HepG2 (cell line): ENCODE measurements around the gene RAD54L. TPM values are rescaled to one million over a fixed set of nuclear protein-coding genes. Genes with fewer than 3 reads are reported as not detected.
A peak's percentile ranks its signal among the peaks of the same experiment; 100 is the strongest.

Experiments
- EEA1 ChIP-seq: sonication (generic); formaldehyde crosslinking; IDR thresholded peaks from 2 replicates; pipeline ENCODE4 v1.5.1; 2020; ENCODE audit warnings: mild to moderate bottlenecking, missing genetic modification reagents, borderline replicate concordance
- GABPB1 ChIP-seq: IDR thresholded peaks from 2 replicates; pipeline ENCODE4 v1.6.1; 2016; ENCODE audit warnings: mild to moderate bottlenecking, missing genetic modification reagents, moderate library complexity, missing compliant biosample characterization
- HOXA9 ChIP-seq: sonication (generic); formaldehyde crosslinking; IDR thresholded peaks from 2 replicates; pipeline ENCODE4 v1.8.1; 2022; ENCODE audit warnings: missing genetic modification reagents, mild to moderate bottlenecking, moderate library complexity, borderline replicate concordance
- KDM3A ChIP-seq: IDR thresholded peaks from 2 replicates; pipeline ENCODE4 v1.6.1; 2018; ENCODE audit warnings: low read depth, missing compliant biosample characterization
- KLF9 ChIP-seq: IDR thresholded peaks from 2 replicates; pipeline ENCODE4 v1.6.1; 2016; ENCODE audit warnings: low read depth
- MAFG ChIP-seq: sonication (generic); formaldehyde crosslinking; IDR thresholded peaks from 2 replicates; pipeline ENCODE4 v1.5.1; 2020; ENCODE audit warnings: mild to moderate bottlenecking, missing genetic modification reagents
- PATZ1 ChIP-seq: sonication (generic); formaldehyde crosslinking; IDR thresholded peaks from 2 replicates; pipeline ENCODE4 v1.4.0; 2020; ENCODE audit warnings: missing genetic modification reagents
- PRDM15 ChIP-seq: sonication (generic); formaldehyde crosslinking; IDR thresholded peaks from 2 replicates; pipeline ENCODE4 v1.4.0; 2020; ENCODE audit warnings: missing genetic modification reagents
- RBFOX2 ChIP-seq: fragments of 200-400 bp; formaldehyde crosslinking; IDR thresholded peaks from 2 replicates; pipeline ENCODE4 v1.6.1; 2017; ENCODE audit warnings: low read depth, mild to moderate bottlenecking, low read length
- RFXAP ChIP-seq: sonication (generic); formaldehyde crosslinking; IDR thresholded peaks from 2 replicates; pipeline ENCODE4 v1.4.0; 2020; ENCODE audit warnings: missing genetic modification reagents, borderline replicate concordance
- SP4 ChIP-seq: sonication (generic); formaldehyde crosslinking; IDR thresholded peaks from 2 replicates; pipeline ENCODE4 v1.8.1; 2023; ENCODE audit warnings: mild to moderate bottlenecking, missing genetic modification reagents
- TOE1 ChIP-seq: sonication (generic); formaldehyde crosslinking; IDR thresholded peaks from 2 replicates; pipeline ENCODE4 v1.4.0; 2020; ENCODE audit warnings: mild to moderate bottlenecking, missing genetic modification reagents
- ZBTB14 ChIP-seq: sonication (generic); formaldehyde crosslinking; IDR thresholded peaks from 2 replicates; pipeline ENCODE4 v1.4.0; 2020; ENCODE audit warnings: missing genetic modification reagents
- ZBTB20 ChIP-seq: sonication (generic); formaldehyde crosslinking; IDR thresholded peaks from 2 replicates; pipeline ENCODE4 v1.8.1; 2023; ENCODE audit warnings: missing genetic modification reagents, low read depth, mild to moderate bottlenecking, borderline replicate concordance
- ZBTB38 ChIP-seq: sonication (generic); formaldehyde crosslinking; IDR thresholded peaks from 2 replicates; pipeline ENCODE4 v1.5.1; 2020; ENCODE audit warnings: mild to moderate bottlenecking, missing genetic modification reagents
- ZFP1 ChIP-seq: IDR thresholded peaks from 2 replicates; pipeline ENCODE4 v1.6.1; 2016
- ZFP36L2 ChIP-seq: sonication (generic); formaldehyde crosslinking; IDR thresholded peaks from 2 replicates; pipeline ENCODE4 v1.4.0; 2020; ENCODE audit warnings: missing genetic modification reagents
- ZKSCAN8 ChIP-seq: IDR thresholded peaks from 2 replicates; pipeline ENCODE4 v1.6.1; 2016; ENCODE audit warnings: borderline replicate concordance, missing genetic modification reagents, missing compliant biosample characterization
- ZNF143 ChIP-seq: sonication (generic); formaldehyde crosslinking; IDR thresholded peaks from 2 replicates; pipeline ENCODE4 v1.4.0; 2020; ENCODE audit warnings: missing genetic modification reagents
- ZNF207 ChIP-seq: fragments of 450-650 bp; IDR thresholded peaks from 2 replicates; pipeline ENCODE4 v1.6.1; 2016; ENCODE audit warnings: antibody characterized with exemption, borderline replicate concordance
- ZNF263 ChIP-seq: sonication (generic); formaldehyde crosslinking; IDR thresholded peaks from 2 replicates; pipeline ENCODE4 v1.4.0; 2020; ENCODE audit warnings: missing genetic modification reagents
- ZNF563 ChIP-seq: sonication (generic); formaldehyde crosslinking; IDR thresholded peaks from 2 replicates; pipeline ENCODE4 v1.8.0; 2022; ENCODE audit warnings: mild to moderate bottlenecking, moderate library complexity, missing genetic modification reagents
- ZNF564 ChIP-seq: sonication (generic); formaldehyde crosslinking; IDR thresholded peaks from 2 replicates; pipeline ENCODE4 v1.8.1; 2023; ENCODE audit warnings: mild to moderate bottlenecking, missing genetic modification reagents
- ZNF720 ChIP-seq: sonication (generic); formaldehyde crosslinking; IDR thresholded peaks from 2 replicates; pipeline ENCODE4 v1.4.0; 2020; ENCODE audit warnings: missing genetic modification reagents
- ZNF777 ChIP-seq: sonication (generic); formaldehyde crosslinking; IDR thresholded peaks from 2 replicates; pipeline ENCODE4 v1.4.0; 2020; ENCODE audit warnings: missing genetic modification reagents
- polyA plus RNA-seq, 8 experiments: library from polyadenylated mRNA; depleted of rRNA in 3 of 8; stranded (reverse) in 7 of 8; unstranded in 1 of 8; fragments of >200 nt; fragmentation: Illumina TruSeq in 4 of 8; extraction: Trizol in 4 of 8; gene quantifications; 2 replicates each; pipeline versions ENCODE4 v1.2.1 to v1.2.3, GENCODE V29; 2011 to 2016; ENCODE audit warnings: low read depth in 4 of 8, missing spikeins in 1 of 8, mixed read lengths in 1 of 8; ENCODE audit not compliant: insufficient read depth in 1 of 8
- total RNA-seq, 5 experiments: library from RNA; depleted of rRNA; stranded (reverse); fragments of >200 nt; fragmentation: Illumina TruSeq; extraction: Trizol; gene quantifications; 2 replicates each; pipeline ENCODE4 v1.2.3, GENCODE V29; 2016; ENCODE audit warnings: low read depth in 1 of 5

Gene RAD54L
- total and polyA plus RNA-seq, 2 of the 13 experiments (the other 11 are each of a cell fraction or from before 2014, with no cell fraction given), result 10.2 to 30.0 TPM

GRCh38 chr1:46301808-46302640, 54.5 kb downstream of the RAD54L start (continued):
- TF ChIP-seq ZBTB20 (CRISPR knock-in tag) (0 out of 2 replicates have a peak, but pooled peaks have one; percentile 3), RBFOX2 (peak; percentile 78), ZNF720 (CRISPR knock-in tag) (no peak), ZNF777 (CRISPR knock-in tag) (peak; percentile 30; the same call in 1 of the 2 replicates), ZFP36L2 (CRISPR knock-in tag) (no peak; the same call in 1 of the 2 replicates), KDM3A (CRISPR knock-in tag) (no peak; the same call in 1 of the 2 replicates), ZNF207 (no peak), ZNF143 (CRISPR knock-in tag) (peak; percentile 22; the same call in 1 of the 2 replicates), ZBTB14 (CRISPR knock-in tag) (no peak), MAFG (CRISPR knock-in tag) (no peak), ZNF263 (no peak), SP4 (CRISPR knock-in tag) (no peak; the same call in 1 of the 2 replicates), PATZ1 (CRISPR knock-in tag) (peak; percentile 13; the same call in 1 of the 2 replicates), ZNF564 (no peak), HOXA9 (CRISPR knock-in tag) (no peak; the same call in 1 of the 2 replicates), GABPB1 (CRISPR knock-in tag) (peak; percentile 31; the same call in 1 of the 2 replicates), ZFP1 (CRISPR knock-in tag) (no peak), PRDM15 (no peak; the same call in 1 of the 2 replicates), RFXAP (CRISPR knock-in tag) (0 out of 2 replicates have a peak, but pooled peaks have one; percentile 17), ZBTB38 (CRISPR knock-in tag) (no peak), TOE1 (CRISPR knock-in tag) (no peak), ZNF563 (CRISPR knock-in tag) (peak; percentile 21), EEA1 (CRISPR knock-in tag) (peak; percentile 81; the same call in 1 of the 2 replicates), ZKSCAN8 (CRISPR knock-in tag) (no peak), KLF9 (CRISPR knock-in tag) (no peak; the same call in 1 of the 2 replicates)
